Central memory CD8-positive, alpha-beta T cell (primary cell): ENCODE results near the gene ALPK3.
A peak's percentile ranks its signal among the peaks of the same experiment; 100 is the strongest.
"Not testable (repeated sequence)": the region's sequence is repeated elsewhere in the genome, so short reads cannot be mapped to it uniquely, and the experiment has no call there.

Source experiments
- ATAC-seq: fragments of 150-1000 bp; cut with Tn5 transposase; replicated peaks from 2 replicates; pipeline ENCODE4 v1.10.0; 2022; ENCODE audit warnings: mild to moderate bottlenecking, moderate FRiP score, moderate number of reproducible peaks; ENCODE audit not compliant: poor library complexity, severe bottlenecking; ENCODE audit errors: extremely low read depth
- DNase-seq, 2 donors: peaks; one replicate each; pipeline ENCODE4 v3.0.0; 2021; ENCODE audit warnings: low spot score in 2 of 2
- H3K27ac Mint-ChIP-seq: one replicate; pipeline ENCODE4 v1.8.0; 2022; ENCODE audit warnings: low read depth, mild to moderate bottlenecking, moderate library complexity, mixed read lengths
- H3K27me3 Mint-ChIP-seq: one replicate; pipeline ENCODE4 v1.8.0; 2022; ENCODE audit warnings: mixed read lengths
- H3K36me3 Mint-ChIP-seq: one replicate; pipeline ENCODE4 v1.8.0; 2022; ENCODE audit warnings: mild to moderate bottlenecking, moderate library complexity, mixed read lengths; ENCODE audit not compliant: insufficient read depth
- H3K4me1 Mint-ChIP-seq: one replicate; pipeline ENCODE4 v1.8.0; 2022; ENCODE audit warnings: mixed read lengths
- H3K4me3 Mint-ChIP-seq: one replicate; pipeline ENCODE4 v1.8.0; 2022; ENCODE audit warnings: mild to moderate bottlenecking, moderate library complexity, mixed read lengths
- H3K9me3 Mint-ChIP-seq: one replicate; pipeline ENCODE4 v1.8.0; 2022; ENCODE audit warnings: mixed read lengths

The ALPK3 gene

DNA sequence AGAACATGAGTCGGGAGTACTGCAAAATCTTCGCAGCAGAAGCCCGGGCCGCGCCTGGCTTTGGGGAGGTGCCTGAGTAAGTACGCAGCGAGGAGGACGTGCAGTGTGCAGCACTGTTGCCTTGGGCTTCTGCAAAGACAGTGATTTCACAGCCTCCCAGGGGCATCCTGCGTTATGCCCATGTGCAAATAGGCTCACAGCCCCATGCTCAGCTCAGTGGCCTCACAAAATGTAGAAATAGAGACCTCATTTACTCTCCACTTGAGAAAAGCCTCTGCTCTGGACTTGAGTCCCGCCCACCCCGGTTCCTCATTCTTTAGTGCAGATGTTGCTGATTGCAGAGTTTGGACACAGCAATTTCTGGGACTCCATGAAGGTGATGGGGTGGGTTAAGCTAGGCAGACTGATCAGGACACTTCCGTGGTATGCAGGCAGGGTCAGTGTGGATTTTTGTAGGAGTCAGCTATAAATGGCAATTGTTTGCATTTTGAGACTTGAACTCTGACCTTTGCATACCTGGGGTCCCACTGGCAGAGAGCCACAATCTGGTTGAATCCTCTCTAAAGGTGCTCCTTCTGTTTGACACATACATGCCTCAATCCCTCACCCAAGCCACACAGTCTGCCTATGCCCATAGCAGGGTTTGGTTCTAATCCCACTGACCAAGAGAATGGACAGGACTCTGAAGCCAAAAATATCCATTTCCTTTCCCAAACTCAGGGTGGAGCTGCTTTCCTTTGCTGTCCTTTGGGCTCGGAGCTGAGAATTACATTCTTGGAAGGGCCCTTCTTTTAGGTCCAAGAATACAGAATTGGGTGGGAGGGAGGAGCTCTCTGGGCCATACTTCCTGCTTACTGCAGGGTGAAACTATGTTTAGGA, 46.6 kb downstream of the ALPK3 start:
- H3K4me1 Mint-ChIP-seq, result no peaks in the 10 kb centered on the region
- no peak for ATAC-seq
- H3K36me3 Mint-ChIP-seq, result peaks cover 2% of the 10 kb centered on the region
- H3K9me3 Mint-ChIP-seq, result no peaks in the 10 kb centered on the region
- H3K27me3 Mint-ChIP-seq, result no peaks in the 10 kb centered on the region
- no peak overlapping the region for H3K27ac Mint-ChIP-seq
- H3K4me3 Mint-ChIP-seq, result no peak overlapping the region
- no peak for DNase-seq

DNA sequence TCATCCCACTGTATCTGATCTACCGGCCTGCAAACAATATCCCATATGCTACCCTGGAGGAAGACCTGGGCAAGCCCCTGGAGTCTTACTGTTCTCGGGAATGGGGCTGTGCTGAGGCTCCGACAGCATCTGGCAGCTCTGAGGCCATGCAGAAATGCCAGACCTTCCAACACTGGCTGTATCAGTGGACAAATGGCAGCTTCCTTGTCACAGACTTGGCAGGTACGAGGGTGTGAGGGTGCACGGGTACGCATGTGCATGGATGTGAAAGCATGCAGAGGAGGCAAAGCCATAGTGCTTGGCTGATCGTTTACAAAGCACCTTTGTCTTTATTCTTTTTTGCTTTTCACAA, 47.3 kb downstream of the ALPK3 start:
- Mint-ChIP-seq H3K9me3 (no peaks in the 10 kb centered on the region), H3K27me3 (no peaks in the 10 kb centered on the region), H3K4me3 (no peak overlapping the region), H3K36me3 (peaks cover 2% of the 10 kb centered on the region), H3K4me1 (no peaks in the 10 kb centered on the region), H3K27ac (no peak overlapping the region)
- DNase-seq (no peak), ATAC-seq (no peak)

DNA sequence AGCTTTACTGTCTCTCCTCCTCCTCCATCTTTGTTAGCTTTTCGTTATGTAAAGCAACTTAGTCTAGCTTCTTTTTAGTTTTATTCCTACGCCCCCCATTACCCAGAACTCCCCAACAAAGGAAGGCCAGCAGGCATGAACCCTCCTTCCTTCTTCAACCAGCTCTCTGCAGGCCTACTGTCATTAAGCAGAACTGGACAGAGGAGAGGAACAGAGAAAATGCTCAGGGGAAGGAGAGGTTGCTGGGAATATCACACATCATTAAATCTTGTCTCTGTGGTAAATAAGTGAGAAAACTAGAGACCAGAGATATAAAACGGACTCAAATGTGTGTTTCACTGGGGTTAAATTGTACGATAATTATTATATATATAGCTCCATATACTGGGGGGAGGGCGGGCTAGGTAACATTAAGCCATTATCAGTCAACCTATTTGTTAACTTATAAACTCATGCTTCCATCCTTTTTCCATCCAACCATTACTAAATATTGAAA, 48.0 kb downstream of the ALPK3 start:
- no peak for DNase-seq
- Mint-ChIP-seq H3K4me3 (no peak overlapping the region), H3K27me3 (no peaks in the 10 kb centered on the region), H3K9me3 (no peaks in the 10 kb centered on the region), H3K36me3 (peaks cover 2% of the 10 kb centered on the region), H3K4me1 (no peaks in the 10 kb centered on the region), H3K27ac (no peak overlapping the region)
- ATAC-seq, result no peak

DNA sequence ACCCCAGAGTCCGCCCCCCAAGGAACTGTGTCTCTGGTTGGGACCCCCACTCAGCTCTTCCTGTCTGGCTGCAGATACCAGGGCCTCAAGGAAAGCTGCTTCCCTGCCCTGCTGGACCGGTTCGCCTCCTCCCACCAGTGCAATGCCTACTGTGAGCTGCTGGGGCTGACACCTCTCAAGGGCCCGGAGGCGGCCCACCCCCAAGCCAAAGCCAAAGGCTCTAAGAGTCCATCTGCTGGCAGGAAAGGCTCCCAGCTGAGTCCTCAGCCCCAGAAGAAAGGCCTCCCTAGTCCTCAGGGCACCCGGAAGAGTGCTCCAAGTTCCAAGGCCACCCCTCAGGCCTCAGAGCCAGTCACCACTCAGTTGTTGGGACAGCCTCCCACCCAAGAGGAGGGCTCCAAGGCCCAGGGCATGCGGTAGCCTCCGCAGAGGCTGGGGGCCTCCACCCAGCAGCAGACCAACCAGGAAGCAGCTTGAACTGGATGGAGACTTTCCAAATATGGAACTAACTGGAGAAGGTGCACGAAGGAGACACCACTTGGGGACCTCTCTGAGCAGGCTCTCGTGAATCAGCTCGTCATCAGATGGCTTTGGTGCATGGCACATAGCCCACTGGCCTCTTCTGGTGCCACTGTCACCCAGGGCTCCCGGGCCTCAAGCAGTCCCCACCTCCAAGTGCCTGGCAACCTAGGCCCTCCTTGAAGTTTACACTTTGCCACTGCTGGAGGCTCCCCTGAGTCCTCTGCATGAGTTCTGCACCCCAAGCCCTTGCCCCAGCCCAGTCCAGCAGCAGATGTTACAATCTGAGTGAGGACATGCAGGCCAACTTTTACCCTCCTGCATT, 51.1 kb downstream of the ALPK3 start:
- Mint-ChIP-seq H3K27ac (no peak overlapping the region), H3K27me3 (no peaks in the 10 kb centered on the region), H3K4me3 (no peak overlapping the region), H3K36me3 (peaks cover 5% of the 10 kb centered on the region), H3K9me3 (no peaks in the 10 kb centered on the region), H3K4me1 (no peaks in the 10 kb centered on the region)
- DNase-seq (no peak), ATAC-seq (no peak)

DNA sequence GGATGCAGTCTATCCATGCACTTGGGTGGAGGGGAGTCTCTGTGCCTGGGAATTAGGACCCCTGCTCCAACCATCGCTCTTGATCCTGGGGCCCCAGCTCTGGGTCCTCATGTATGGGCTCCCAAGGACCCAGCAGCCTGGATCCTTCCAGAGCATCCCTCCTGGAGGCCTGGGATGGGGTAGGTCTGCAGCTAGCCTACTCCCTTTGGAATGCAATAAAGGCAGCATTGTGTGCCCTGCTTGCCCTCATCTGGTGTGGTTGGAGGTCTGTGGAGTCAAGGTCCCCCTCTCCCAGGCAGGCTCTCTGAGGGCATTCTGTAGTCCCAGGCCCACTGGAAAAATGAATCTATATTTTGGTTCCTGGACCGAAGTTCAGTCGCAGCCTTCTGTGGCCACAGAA, 52.4 kb downstream of the ALPK3 start:
- Mint-ChIP-seq H3K27me3 (no peaks in the 10 kb centered on the region), H3K36me3 (peaks cover 4% of the 10 kb centered on the region), H3K4me3 (no peak overlapping the region), H3K27ac (no peak overlapping the region), H3K9me3 (no peaks in the 10 kb centered on the region), H3K4me1 (no peaks in the 10 kb centered on the region)
- no peak for ATAC-seq
- no peak for DNase-seq

DNA sequence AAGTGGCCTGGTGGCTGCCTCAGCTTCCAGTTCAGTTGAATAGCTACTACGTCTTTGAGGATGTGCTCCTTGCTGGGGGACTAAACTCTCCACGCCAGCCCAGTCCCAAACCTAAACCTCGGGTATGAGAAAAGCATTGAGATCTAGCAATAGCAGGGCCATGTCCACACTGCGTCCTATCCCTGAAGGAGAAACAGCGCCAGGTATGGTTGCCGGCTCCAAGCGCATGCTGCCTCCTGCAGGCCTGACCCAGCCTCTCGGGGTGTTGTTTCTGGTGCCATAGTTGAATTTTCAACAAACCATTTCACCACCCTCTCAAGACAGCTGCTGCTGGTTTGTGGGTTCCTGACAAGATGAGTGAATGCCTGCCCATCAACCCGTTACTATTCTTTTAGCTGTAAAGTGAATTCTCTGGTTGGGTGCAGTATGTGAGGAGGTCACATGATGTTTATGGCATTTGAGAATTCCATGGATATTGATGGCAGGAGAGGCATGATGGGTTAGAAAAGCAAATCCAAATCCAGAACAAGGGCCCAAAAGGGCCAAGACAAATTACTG, 54.4 kb downstream of the ALPK3 start:
- Mint-ChIP-seq H3K27ac (no peak overlapping the region), H3K36me3 (peaks cover 4% of the 10 kb centered on the region), H3K27me3 (no peaks in the 10 kb centered on the region), H3K4me3 (no peak overlapping the region), H3K9me3 (no peaks in the 10 kb centered on the region), H3K4me1 (no peaks in the 10 kb centered on the region)
- ATAC-seq, result no peak
- DNase-seq, result no peak

DNA sequence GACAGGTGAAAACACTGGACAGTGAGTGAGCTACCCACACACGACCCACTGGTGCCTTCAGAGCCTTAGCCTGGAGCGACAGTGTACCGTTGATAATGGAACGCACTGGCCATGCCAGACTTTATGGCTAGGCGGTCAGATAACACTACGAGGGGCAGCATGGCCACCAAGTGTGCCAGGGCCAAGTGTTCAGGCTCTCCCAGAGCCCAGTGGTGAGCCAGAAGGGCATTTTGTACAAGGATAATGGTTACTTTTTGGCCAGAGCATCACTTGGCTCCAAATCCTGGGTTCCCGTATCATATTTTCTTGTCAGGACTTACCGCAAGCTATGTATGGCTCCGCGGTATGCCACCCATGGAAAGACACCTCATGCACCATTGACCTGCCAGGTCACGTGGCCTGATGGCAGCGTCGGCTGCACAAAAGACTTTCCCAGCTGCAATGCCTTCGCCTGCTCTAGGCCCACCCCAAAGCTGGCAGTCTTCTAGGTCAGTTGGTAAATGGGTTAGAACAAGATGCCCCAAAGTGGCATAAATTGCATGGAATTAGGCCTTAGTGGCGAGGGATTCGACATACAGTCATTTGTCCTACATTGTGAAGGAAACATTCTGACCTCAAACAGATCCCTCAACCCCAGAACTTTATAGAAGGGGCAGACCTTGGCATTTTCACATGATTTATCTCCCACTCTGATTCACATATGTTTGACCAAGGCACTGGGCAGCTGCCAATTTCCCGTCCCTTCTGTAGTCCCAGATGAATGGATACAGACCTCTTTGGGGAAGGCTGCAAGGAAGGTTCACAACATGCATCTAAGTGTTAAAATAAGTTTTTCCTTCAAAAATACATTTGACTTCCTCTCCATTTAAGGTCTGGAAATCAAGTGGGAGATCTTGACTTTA, 55.1 kb downstream of the ALPK3 start:
- Mint-ChIP-seq H3K9me3 (no peaks in the 10 kb centered on the region), H3K4me3 (no peak overlapping the region), H3K4me1 (no peaks in the 10 kb centered on the region), H3K27me3 (no peaks in the 10 kb centered on the region), H3K36me3 (peaks cover 4% of the 10 kb centered on the region), H3K27ac (no peak overlapping the region)
- ATAC-seq (no peak), DNase-seq (no peak)

DNA sequence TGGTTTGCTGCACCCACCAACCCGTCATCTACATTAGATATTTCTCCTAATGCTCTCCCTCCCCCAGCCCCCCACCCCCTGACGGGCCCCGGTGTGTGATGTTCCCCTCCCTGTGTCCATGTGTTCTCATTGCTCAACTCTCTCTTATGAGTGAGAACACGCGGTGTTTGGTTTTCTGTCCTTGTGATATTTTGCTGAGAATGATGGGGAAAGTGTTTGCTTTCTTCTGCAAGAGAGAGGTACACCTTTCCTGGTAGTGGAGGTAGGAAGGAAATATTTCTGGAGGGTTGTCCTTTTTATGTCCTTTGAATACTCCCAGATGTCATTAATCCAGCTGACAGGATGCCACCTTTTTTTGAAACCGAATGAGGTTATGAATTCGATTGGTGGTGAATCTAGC, 56.8 kb downstream of the ALPK3 start:
- ATAC-seq (no peak), DNase-seq (no peak)
- no peak overlapping the region for H3K4me3 Mint-ChIP-seq
- no peak overlapping the region for H3K27ac Mint-ChIP-seq
- no peaks in the 10 kb centered on the region for H3K9me3 Mint-ChIP-seq
- no peaks in the 10 kb centered on the region for H3K4me1 Mint-ChIP-seq
- H3K36me3 Mint-ChIP-seq, result peaks cover 3% of the 10 kb centered on the region
- H3K27me3 Mint-ChIP-seq, result no peaks in the 10 kb centered on the region

DNA sequence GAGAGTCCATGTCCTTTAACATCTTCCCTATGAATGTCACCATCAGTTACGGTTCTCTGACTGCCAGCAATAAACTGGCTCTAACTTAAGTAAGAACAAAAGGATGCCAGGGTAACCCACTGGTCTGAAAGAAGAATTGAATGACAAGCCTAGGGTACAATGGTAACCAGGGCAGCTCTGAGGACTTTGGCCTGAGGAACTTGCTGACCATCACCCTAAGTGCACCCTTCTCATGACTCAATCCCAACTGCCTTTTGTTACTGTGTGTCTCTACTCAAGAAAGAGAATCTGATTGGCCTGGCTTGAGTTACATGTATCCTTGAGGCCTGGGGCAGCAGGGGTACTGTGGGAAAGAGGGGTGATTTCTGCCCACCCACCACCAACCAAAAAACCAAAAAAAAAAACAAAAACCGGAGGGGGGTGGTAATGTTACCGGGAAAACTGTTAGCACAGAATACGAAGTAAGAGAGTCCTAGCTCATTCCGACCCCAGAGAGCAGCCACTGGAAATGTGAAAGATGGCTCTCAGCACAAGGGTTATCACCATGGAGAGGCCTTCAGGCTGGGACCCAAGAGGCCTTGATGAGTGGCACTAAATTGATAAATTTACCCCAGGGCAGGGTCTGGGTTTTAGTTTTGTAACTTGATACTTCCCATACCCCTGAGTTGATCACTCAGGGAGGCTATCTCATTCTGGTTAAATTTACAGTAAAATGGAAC, 58.0 kb downstream of the ALPK3 start:
- no peak for DNase-seq
- no peak for ATAC-seq
- Mint-ChIP-seq H3K27ac (no peak overlapping the region), H3K4me3 (no peak overlapping the region), H3K27me3 (peaks cover 3% of the 10 kb centered on the region), H3K9me3 (no peaks in the 10 kb centered on the region), H3K36me3 (peaks cover 3% of the 10 kb centered on the region), H3K4me1 (no peaks in the 10 kb centered on the region)

DNA sequence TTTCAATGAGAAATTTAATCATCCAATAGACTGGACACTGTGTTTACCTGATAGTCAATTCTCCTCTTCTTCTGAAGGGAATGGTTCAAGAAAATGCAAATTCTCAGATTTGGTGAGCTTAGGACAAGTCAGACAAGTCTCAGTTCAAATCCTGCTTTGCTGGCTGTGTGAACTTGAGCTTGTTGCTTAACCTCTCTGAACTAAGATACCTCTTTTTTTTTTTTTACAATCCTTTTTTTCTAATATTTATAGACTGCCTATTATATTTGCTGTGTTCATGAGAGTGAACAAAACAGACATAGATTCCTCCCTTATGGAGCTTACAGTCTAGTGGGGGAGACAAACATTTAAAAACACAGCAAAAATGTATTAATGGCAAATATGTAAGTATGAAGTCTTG, 59.1 kb downstream of the ALPK3 start:
- no peak for ATAC-seq

DNA sequence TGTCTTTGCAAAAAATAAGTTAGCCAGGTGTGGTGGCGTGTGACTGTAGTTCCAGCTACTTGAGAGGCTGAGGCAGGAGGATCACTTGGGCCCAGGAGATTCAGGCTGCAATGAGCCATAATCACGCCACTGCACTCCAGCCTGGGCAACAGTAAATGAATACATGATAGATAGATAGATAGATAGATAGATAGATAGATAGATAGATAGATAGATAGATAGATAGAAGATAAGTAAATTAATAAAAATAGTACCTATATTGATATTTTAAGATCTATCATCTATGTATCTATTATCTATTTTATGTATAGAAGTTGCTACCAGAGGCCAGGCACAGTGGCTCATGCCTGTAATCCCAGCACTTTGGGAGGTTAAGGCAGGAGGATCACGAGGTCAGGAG, 60.5 kb downstream of the ALPK3 start:
- not testable (repeated sequence) for H3K36me3 Mint-ChIP-seq, H3K4me3 Mint-ChIP-seq, H3K9me3 Mint-ChIP-seq, ATAC-seq, H3K4me1 Mint-ChIP-seq, DNase-seq
- peak overlapping the region; percentile 39 for H3K27ac Mint-ChIP-seq
- peaks cover 24% of the 10 kb centered on the region for H3K27me3 Mint-ChIP-seq

More for the DNA sequence above, 59.1 kb downstream of the ALPK3 start:
- Mint-ChIP-seq H3K36me3 (peaks cover 2% of the 10 kb centered on the region), H3K9me3 (no peaks in the 10 kb centered on the region), H3K4me1 (no peaks in the 10 kb centered on the region), H3K27ac (no peak overlapping the region), H3K27me3 (peaks cover 9% of the 10 kb centered on the region), H3K4me3 (no peak overlapping the region)
- DNase-seq, result no peak
